Neural progenitor cell (in vitro differentiated cells): ENCODE data around the gene VPS35. TPM values are rescaled to one million over a fixed set of nuclear protein-coding genes. Genes with fewer than 3 reads are reported as not detected.

Experiments
- DNase-seq: peaks from one replicate; pipeline ENCODE4 v3.0.0-alpha.2; 2016; ENCODE audit warnings: low spot score
- H2AFZ ChIP-seq: fragments of 200-600 bp; sonication (generic); replicated peaks from 2 replicates; pipeline ENCODE4 v1.6.1; 2016; ENCODE audit warnings: antibody characterized with exemption
- H3F3A ChIP-seq: fragments of 200-600 bp; sonication (generic); 2 replicates; pipeline ENCODE4 v1.6.1; 2016; ENCODE audit warnings: antibody characterized with exemption, low read depth
- H3K27ac ChIP-seq: fragments of 200-600 bp; sonication (generic); 2 replicates; pipeline ENCODE4 v1.5.1; 2016; ENCODE audit warnings: mild to moderate bottlenecking
- H3K27me3 ChIP-seq: fragments of 200-600 bp; sonication (generic); 2 replicates; pipeline ENCODE4 v1.6.1; 2016; ENCODE audit warnings: mild to moderate bottlenecking, moderate library complexity
- H3K36me3 ChIP-seq: fragments of 200-600 bp; sonication (generic); 2 replicates; pipeline ENCODE4 v1.5.1; 2016
- H3K4me1 ChIP-seq: fragments of 200-600 bp; sonication (generic); 2 replicates; pipeline ENCODE4 v1.6.1; 2016; ENCODE audit warnings: mixed run types
- H3K4me2 ChIP-seq: fragments of 200-600 bp; sonication (generic); 2 replicates; pipeline ENCODE4 v1.6.1; 2016
- H3K4me3 ChIP-seq: fragments of 200-600 bp; sonication (generic); 2 replicates; pipeline ENCODE4 v1.5.1; 2016
- H3K79me2 ChIP-seq: fragments of 200-600 bp; sonication (generic); 2 replicates; pipeline ENCODE4 v1.6.1; 2016; ENCODE audit warnings: low read depth
- H3K9ac ChIP-seq: fragments of 200-600 bp; sonication (generic); 2 replicates; pipeline ENCODE4 v1.6.1; 2016
- H3K9me3 ChIP-seq: fragments of 200-600 bp; sonication (generic); 2 replicates; pipeline ENCODE4 v1.5.1; 2016; ENCODE audit warnings: low read depth
- H4K20me1 ChIP-seq: fragments of 200-600 bp; sonication (generic); 2 replicates; pipeline ENCODE4 v1.6.1; 2016; ENCODE audit warnings: low read depth
- H3K27ac Mint-ChIP-seq: 3 replicates; pipeline ENCODE4 v1.8.0; 2021; ENCODE audit warnings: mixed read lengths
- H3K27me3 Mint-ChIP-seq: 2 replicates; pipeline ENCODE4 v1.8.0; 2022; ENCODE audit warnings: low read depth, mild to moderate bottlenecking, inconsistent platforms, moderate library complexity, mixed read lengths; ENCODE audit not compliant: insufficient read depth
- H3K36me3 Mint-ChIP-seq: 3 replicates; pipeline ENCODE4 v1.8.0; 2021; ENCODE audit warnings: mixed read lengths
- H3K4me1 Mint-ChIP-seq: 3 replicates; pipeline ENCODE4 v1.8.0; 2021; ENCODE audit warnings: mixed read lengths
- H3K4me3 Mint-ChIP-seq: 3 replicates; pipeline ENCODE4 v1.8.0; 2021; ENCODE audit warnings: mild to moderate bottlenecking, moderate library complexity, mixed read lengths
- H3K9me3 Mint-ChIP-seq: 3 replicates; pipeline ENCODE4 v1.8.0; 2020; ENCODE audit warnings: mixed read lengths
- CTCF ChIP-seq: fragments of 200-600 bp; sonication (generic); IDR thresholded peaks from 2 replicates; pipeline ENCODE4 v1.5.1; 2017; ENCODE audit warnings: antibody characterized with exemption, mild to moderate bottlenecking
- EZH2 ChIP-seq: fragments of 200-600 bp; sonication (generic); IDR thresholded peaks from 2 replicates; pipeline ENCODE4 v1.6.1; 2017; ENCODE audit warnings: antibody characterized with exemption, mild to moderate bottlenecking, moderate library complexity
- EZH2phosphoT487 ChIP-seq: fragments of 200-600 bp; sonication (generic); IDR thresholded peaks from 2 replicates; pipeline ENCODE4 v1.6.1; 2017; ENCODE audit warnings: antibody characterized with exemption
- total RNA-seq: library from RNA; depleted of rRNA; stranded (reverse); fragments of >200 nt; gene quantifications from 2 replicates; pipeline ENCODE4 v1.2.3, GENCODE V29; 2015; ENCODE audit warnings: low replicate concordance

VPS35 gene
- total RNA-seq, 1 donor from 2014 or later = 115 TPM

DNA sequence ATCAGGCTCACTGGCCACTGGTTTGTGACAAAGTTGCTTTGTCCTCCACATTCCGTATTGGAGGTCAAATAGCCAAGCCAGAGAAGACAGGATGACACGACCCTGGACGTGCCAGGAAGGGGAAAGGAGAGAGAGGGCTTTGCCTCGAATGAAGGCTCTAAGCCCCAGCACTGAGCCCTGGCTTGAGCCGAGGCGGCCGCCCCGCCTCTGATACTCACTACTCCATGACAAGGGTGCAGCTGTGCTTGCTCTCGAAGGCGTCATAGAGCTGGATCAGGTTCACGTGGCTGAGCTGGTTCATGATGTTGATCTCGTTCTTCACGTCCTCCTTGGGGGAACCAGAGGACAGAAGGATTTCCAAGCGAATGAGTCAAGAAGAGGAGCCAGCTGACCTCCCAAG lies 39.8 kb upstream of the VPS35 start:
- Histone ChIP-seq H3K27ac (no peak overlapping the region), H4K20me1 (no peaks in the 10 kb centered on the region), H2AFZ (no peak overlapping the region), H3F3A (no peaks in the 10 kb centered on the region), H3K9ac (no peak overlapping the region), H3K79me2 (no peaks in the 10 kb centered on the region), H3K4me1 (no peaks in the 10 kb centered on the region), H3K4me2 (no peak overlapping the region), H3K27me3 (no peaks in the 10 kb centered on the region), H3K4me3 (no peak overlapping the region), H3K36me3 (no peaks in the 10 kb centered on the region), H3K9me3 (no peaks in the 10 kb centered on the region)
- H3K9me3 Mint-ChIP-seq = peaks cover 9% of the 10 kb centered on the region
- H3K4me1 Mint-ChIP-seq = no peaks in the 10 kb centered on the region
- no peaks in the 10 kb centered on the region for H3K36me3 Mint-ChIP-seq
- H3K27me3 Mint-ChIP-seq = peaks cover 3% of the 10 kb centered on the region
- TF ChIP-seq CTCF (no peak), EZH2phosphoT487 (no peak), EZH2 (no peak)
- no peak for DNase-seq
- no peak overlapping the region for H3K27ac Mint-ChIP-seq
- H3K4me3 Mint-ChIP-seq = no peak overlapping the region

- H3K9me3 ChIP-seq = no peaks in the 10 kb centered on the region
- no peaks in the 10 kb centered on the region for H3K4me1 ChIP-seq
- TF ChIP-seq EZH2phosphoT487 = no peak
- no peak for TF ChIP-seq EZH2
- TF ChIP-seq CTCF = no peak
- Mint-ChIP-seq H3K4me1 (no peaks in the 10 kb centered on the region), H3K9me3 (peaks cover 12% of the 10 kb centered on the region), H3K27me3 (peaks cover 3% of the 10 kb centered on the region), H3K4me3 (no peak overlapping the region), H3K27ac (no peak overlapping the region), H3K36me3 (no peaks in the 10 kb centered on the region)
- no peaks in the 10 kb centered on the region for H3F3A ChIP-seq
- H3K27me3 ChIP-seq = no peaks in the 10 kb centered on the region
- H3K4me2 ChIP-seq = no peak overlapping the region
- H3K27ac ChIP-seq = no peak overlapping the region
- no peaks in the 10 kb centered on the region for H4K20me1 ChIP-seq
- H3K79me2 ChIP-seq = no peaks in the 10 kb centered on the region
- H3K4me3 ChIP-seq = no peak overlapping the region
- no peak for DNase-seq
- H3K9ac ChIP-seq = no peak overlapping the region
- H3K36me3 ChIP-seq = no peaks in the 10 kb centered on the region
- no peak overlapping the region for H2AFZ ChIP-seq
Observed at GRCh38 chr16:46727630-46728029, 38.7 kb upstream of the VPS35 start.

GRCh38 chr16:46727184-46727583 lies 38.2 kb upstream of the VPS35 start:
- no peak overlapping the region for H3K27ac ChIP-seq
- Mint-ChIP-seq H3K36me3 (no peaks in the 10 kb centered on the region), H3K9me3 (peaks cover 12% of the 10 kb centered on the region), H3K27ac (no peak overlapping the region), H3K27me3 (peaks cover 3% of the 10 kb centered on the region), H3K4me1 (no peaks in the 10 kb centered on the region), H3K4me3 (no peak overlapping the region)
- no peaks in the 10 kb centered on the region for H3K79me2 ChIP-seq
- H3K36me3 ChIP-seq = no peaks in the 10 kb centered on the region
- no peak overlapping the region for H3K9ac ChIP-seq
- no peak for DNase-seq
- no peaks in the 10 kb centered on the region for H3K4me1 ChIP-seq
- no peak overlapping the region for H2AFZ ChIP-seq
- H4K20me1 ChIP-seq = no peaks in the 10 kb centered on the region
- H3K27me3 ChIP-seq = no peaks in the 10 kb centered on the region
- no peak overlapping the region for H3K4me3 ChIP-seq
- H3K9me3 ChIP-seq = no peaks in the 10 kb centered on the region
- H3F3A ChIP-seq = no peaks in the 10 kb centered on the region
- TF ChIP-seq EZH2 (no peak), EZH2phosphoT487 (no peak), CTCF (no peak)
- no peak overlapping the region for H3K4me2 ChIP-seq
